Breast epithelium (tissue), 3 donors: ENCODE results near the gene APOO.

Source experiments
- CTCF ChIP-seq, 3 donors: fragments of 450-650 bp; IDR thresholded peaks; one replicate each; pipeline ENCODE4 v1.5.1; 2016 to 2017; ENCODE audit warnings: antibody characterized with exemption in 3 of 3, mild to moderate bottlenecking in 3 of 3, moderate library complexity in 3 of 3
- POLR2AphosphoS5 ChIP-seq, 3 donors: sonication (generic); formaldehyde crosslinking; IDR thresholded peaks; one replicate each; pipeline ENCODE4 v1.6.1; 2017; ENCODE audit warnings: antibody characterized with exemption in 3 of 3

GRCh38 chrX:23888887-23889501 is 18.7 kb downstream of the APOO start:
- TF ChIP-seq CTCF (IDR thresholded peaks at IDR 0.05) (no peak), POLR2AphosphoS5 (IDR thresholded peaks at IDR 0.05) (no peak)
